HG03571 (cell line): ENCODE measurements around the gene FMNL2.
"Not testable (repeated sequence)": the region's sequence is repeated elsewhere in the genome, so short reads cannot be mapped to it uniquely, and the experiment has no call there.

Experiments used
- ATAC-seq: cut with Tn5 transposase; IDR thresholded peaks from one replicate; pipeline ENCODE4 v1.9.1; 2021; ENCODE audit not compliant: unreplicated experiment

The FMNL2 gene

DNA sequence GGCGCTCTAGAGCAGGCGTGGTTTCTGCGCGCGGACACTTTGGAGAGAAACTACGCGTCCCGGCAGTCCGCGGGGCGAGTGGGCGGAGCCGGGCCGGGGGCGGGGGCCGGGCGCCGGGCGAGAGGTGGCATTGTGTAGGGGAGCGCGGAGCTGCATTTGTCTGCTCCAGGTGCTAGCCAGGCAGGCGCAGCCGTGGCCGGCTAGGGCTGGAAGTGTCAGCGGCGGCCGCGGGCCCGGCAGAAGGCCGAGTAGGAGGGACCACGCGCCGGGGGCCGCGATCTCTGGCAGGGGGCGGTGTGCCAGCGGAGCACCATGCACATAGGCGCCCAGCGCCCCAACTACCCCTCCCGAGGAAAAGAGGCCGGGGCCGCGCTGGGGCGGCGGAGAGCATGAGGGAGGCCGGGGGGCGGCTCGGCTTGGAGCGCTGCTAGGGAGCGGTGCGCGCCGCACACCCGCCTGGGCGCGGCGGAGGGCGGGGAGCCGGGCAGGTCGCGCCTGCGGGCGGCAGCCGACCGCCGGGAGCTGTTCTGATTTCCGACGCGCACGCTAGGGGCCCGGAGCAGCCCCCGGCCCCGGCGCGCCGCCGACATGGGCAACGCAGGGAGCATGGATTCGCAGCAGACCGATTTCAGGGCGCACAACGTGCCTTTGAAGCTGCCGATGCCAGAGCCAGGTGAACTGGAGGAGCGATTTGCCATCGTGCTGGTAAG lies at the start of gene FMNL2:
TSS of gene FMNL2 (plus strand) at position 159 of the 710 bp plus-strand sequence.
- ATAC-seq, result peak; percentile 85

DNA sequence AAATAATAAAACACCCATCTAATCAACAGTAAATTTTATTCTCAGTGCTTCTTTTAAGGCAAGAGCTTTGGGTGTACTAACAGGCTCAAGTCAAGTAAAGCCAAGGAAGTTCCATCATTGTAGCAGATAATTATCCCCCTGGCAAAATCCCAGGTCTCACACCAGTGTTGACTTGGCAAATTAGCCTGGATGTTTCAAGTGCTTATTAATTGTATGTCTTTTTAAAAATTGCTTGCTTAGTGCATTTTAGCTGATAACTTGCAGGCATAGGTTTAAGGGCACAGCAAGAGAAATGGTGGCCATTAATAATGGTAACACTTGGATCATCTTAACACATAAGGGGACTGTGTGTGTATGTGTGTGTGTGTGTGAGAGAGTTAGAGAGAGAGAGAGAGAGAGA lies 42.0 kb upstream of the FMNL2 start:
- ATAC-seq, result no peak

DNA sequence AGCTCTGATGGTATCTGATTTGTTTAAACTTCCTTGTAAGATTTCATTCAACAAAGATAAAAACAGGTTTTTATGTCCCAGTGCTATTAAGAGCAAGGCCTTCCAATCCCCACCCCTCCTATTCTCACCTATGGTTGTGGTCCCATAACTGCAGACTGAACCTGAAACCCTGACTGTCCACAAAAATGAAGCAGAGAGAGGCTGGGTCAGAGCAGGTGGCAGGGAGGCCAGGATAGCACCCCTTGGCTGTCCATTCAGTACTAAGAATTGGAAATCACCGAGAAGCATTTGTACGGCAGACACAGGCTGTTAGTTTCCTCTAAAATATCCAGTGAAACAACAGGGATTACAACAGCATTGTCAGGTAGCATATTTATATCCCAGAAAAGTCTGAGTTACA lies 37.3 kb upstream of the FMNL2 start:
- ATAC-seq, result no peak

DNA sequence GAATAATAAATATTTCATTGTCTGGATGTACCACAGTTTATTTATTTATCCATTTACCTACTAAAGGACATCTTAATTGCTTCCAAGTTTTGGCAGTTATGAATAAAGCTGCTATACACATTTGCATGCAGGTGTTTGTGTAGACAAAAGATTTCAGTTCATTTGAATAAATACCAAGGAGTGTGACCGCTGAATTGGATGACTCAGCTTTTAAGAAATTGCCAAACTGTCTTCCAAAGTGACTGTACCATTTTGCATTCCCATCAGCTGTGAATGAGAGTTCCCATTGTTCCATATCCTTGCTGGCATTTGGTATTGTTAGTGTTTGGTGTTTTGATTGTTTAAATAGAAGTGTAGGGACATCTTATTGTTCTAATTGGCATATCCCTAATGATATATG lies 36.2 kb upstream of the FMNL2 start:
- ATAC-seq, result no peak

DNA sequence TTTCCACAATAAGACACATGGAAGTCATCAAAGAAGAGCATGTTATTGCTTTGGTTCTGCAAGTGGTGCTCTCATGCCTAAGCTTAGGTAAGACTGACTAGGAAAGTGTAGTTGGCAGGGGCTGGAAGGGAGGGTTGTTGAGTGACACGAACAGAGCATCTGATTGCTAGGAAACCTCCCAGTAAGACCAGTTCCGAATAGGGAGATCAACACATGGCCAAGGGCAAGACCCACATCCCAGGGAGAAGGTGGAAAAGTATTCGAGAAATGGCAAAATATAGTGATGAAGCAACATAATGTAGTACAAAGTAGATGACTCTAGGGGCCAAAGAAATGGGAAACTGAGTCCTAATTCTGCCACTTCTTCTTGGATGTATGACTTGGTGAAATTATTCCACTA lies 33.8 kb upstream of the FMNL2 start:
- ATAC-seq, result no peak

DNA sequence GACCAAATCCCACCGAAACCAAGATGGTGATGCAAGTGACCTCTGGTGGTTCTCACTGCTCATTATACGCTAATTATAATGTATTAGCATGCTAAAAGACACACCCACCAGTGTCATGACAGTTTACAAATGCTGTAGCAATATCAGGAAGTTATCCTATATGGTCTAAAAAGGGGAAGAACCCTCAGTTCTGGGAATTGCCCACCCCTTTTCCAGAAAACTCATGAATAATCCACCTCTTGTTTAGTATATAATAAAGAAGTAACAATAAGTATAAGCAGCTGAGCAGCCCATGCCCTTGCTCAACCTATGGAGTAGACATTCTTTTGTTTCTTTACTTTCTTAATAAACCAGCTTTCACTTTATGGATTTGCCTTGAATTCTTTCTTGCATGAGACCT lies 31.0 kb upstream of the FMNL2 start:
- ATAC-seq, result no peak

DNA sequence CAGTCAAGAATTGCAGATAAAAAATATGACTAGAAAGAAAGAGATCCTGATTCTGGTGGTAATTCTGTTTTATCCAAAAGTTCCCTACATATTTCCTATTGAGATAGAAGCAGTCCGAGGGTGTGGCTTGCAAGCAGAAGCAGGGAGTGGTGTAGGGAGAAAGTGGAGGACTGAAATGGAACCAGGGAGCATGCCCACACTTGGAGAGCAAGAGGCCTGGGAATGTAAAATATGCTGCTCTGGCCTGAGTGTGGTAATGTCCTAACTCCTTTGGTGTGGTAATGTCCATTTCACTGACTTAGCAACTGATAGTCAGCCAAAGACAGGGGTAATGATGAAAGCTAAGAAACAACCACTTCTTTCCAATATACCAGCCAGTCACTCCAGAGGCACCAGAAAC lies 30.1 kb upstream of the FMNL2 start:
- ATAC-seq, result no peak

DNA sequence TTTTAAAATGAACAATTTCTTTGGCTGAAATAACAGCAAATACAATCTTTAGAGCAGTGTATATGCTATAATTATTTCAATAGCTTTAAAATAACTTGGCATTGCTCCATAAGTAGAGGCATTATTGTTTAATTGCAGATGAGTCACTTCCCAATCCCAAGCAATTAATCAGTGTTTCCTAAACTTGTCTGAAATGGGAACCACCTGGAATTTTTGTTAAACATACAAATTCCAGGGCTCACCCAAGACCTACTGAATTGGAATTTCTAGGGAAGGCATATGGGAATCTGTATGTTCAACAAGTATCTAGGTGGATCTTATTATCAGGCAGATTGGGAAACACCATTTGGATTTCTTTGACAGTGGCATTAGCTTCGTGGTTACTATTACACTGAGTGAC lies 27.1 kb upstream of the FMNL2 start:
- no peak for ATAC-seq

DNA sequence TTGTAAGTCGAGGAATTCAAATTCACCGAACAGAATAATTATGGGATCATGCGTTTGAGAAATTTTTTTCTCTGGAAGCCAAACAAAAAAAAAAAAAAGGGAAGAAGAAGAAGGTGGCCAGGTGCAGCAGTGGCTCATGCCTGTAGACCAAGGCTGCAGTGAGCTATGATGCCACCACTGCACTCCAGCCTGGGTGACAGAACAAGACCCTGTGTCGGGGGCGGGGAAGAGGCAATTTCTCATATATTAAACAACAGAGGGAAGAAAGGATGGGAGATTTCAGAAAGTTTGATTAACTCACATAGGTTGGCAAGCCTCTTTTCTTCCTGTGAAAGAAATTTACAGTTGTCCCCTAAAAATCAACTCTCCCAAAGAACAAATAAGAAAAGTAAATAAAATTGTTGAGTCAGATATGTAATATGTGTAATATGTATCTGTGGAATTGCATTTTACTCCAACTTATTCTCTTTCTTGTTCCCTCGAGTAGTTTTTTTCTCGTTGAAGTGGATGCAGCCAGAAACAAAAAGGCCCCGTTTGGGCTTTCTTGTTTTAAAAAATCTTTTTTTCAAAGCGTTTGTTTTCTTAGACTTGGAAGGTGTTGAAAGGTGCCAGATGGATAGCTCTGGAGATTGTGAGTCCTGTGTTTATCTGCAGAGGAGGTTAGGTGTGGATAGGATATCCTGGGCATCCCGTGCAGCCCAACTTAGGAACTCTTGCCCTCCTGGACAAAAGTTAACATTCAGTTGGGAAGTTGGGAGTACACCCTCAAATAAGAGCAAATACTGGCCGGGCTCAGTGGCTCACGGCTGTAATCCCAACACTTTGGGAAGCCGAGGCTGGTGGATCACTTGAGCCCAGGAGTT lies 25.4 kb upstream of the FMNL2 start:
- no peak for ATAC-seq

DNA sequence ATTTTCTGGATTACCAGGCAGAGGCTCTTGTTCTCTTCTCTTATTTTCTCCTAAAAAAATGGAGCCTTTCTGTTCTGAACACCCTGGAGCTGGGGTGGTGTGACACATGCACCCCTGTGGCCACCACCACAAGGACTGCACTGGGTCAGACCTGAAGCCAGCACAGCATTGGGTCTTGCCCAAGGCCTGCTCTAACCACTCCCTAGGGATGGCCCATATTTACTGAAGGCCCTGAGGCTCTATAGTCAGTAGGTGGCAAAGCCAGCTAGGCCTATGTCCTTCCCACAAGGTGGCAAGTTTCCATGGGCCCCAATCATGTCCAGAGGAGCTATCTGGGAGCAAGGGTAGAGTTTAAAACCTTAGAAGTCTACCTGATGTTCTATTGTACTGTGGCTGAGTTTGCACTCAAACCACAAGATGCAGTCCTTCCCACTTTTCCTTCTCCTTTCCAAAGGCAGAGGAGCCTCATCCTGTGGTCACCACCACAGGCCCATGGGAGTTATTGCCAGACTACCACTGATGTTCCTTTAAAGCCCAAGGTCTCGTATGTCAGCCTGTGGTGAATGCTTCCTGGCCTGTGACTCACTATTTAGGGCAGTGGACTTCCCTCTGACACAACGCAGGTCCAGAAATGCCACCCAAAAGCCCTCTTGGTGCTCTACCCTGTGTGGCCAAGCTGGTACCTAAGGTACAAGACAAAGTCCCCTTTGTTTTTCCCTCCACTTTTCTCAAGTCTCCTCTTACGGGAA lies 15.0 kb upstream of the FMNL2 start:
- no peak for ATAC-seq

DNA sequence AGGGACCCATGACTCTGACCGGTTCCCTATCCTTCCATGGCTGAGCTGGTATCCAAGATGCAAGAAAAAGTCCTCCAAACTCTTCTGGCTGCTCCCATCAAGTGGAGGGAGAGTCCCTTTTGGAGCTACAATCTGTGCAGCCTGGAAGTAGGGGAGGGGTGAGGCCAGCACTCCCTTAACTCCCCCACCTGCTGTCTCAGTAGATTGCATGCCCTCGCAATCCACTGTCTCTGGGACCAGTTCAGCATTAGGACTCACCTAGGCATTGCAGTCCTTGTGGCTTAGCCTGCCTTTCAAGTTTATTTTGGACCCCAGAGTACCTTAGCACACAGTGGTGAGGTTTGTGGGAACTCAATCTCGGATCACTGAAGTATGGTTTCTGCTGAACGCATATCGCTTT lies 14.2 kb upstream of the FMNL2 start:
- no peak for ATAC-seq

DNA sequence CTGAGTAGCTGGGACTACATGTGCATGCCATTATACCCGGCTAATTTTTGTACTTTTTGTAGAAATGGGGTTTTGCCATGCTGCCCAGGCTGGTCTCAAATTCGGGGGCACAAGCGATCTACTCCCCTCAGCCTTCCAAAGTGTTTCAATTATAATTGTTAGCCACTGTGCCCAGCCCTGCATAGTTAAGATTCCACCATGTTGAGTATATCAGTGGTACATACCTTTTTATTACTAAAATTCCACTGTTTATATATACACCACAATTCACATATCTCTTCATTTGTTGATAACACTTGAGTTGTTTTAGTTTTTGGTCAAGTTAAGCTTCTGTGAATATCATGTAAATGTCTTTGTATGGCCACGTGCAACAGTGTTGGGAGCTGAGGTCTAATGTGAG lies 12.8 kb upstream of the FMNL2 start:
- ATAC-seq, result no peak

DNA sequence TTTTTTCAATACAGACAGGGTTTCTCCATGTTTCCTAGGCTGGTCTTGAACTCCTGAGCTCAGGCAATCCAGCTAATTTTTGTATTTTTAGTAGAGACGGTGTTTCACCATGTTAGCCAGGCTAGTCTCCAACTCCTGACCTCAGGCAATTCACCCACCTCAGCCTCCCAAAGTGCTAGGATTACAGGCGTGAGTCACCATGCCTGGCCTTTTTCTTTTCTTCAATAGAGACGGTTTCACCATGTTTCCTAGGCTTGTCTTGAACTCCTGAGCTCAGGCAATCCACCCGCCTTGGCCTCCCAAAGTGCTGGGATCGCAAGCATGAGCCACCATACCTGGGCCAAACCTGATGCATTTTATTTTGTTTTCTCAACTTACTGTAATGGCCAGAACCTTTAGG lies 9.8 kb upstream of the FMNL2 start:
- ATAC-seq, result not testable (repeated sequence)

DNA sequence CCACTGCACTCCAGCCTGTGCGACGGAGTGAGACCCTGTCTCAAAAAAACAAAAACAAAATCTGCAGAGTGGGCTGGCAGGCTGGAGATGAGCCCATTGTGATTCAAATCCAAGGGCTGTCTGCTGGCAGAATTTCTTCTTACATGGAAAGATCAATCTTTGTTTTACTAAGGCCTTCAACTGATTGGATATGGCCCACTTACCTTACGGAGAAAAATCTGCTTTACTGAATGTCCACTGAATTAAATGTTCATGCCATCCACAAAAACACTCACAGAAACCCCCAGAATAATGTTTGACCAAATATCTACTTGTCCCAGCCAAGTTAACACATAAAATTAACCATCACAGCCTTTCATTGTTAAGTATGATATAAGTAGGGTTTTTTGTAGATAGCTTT lies 8.3 kb upstream of the FMNL2 start:
- ATAC-seq, result no peak

DNA sequence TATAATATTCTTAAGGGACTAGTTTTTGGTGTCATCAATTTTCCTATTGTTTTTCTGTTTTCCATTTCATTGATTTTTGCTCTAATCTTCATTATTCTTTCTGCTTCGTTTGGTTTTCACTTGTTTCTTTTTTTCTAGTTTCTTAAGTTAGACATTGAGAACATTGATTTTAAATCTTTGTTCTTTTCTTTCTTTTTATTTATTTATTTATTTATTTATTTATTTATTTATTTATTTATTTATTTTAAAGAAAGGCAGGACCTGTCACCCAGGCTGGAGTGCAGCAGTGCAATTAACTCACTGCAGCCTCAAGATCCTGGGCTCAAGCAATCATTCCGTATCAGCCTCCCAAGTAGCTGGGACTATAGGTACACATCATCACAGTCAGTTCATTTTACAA lies 7.0 kb upstream of the FMNL2 start:
- ATAC-seq, result no peak

DNA sequence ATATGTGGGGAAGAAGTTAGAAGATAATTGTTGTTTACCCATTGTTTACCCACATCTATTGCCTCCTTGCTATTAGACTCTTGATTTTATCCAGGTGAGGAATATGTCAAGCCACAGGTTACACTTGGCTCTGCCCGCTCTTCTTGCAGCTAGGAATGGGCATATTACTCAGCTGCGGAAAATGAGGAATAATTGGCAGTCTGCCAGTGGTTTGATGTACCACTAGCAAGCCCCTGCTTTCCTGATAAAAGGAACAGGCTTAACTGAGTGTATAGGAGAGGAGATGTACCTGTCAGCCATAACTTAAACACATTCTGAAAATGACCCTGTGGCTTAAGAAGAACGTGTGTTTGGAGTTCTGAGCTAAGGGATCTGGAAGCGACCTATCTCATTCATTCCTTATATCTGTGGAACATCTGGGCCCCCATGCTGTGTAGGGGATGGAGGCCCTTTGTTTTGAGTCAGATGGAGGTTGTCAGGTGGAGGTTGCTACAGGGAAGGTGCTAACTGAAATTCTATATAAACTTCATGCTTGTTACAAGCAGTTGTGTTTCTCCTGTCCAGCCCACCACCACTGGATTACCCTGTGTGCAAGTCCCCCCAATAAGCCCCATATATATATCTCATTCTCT lies 4.6 kb upstream of the FMNL2 start:
- ATAC-seq, result no peak

DNA sequence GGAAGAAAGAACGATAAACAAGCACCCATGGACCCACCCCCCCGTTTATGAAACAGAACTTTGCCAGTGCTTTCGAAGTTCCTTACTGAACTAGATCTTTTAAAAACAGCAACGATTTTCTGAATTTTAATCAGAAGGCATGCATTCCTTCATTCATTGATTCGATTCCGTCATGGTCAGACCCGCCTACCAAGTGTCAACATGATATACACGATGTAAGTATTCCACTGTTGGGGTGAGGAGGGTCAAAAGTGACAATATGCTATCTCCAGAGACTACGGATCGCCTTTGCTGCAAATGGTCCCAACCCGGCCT lies 316 bp upstream of the FMNL2 start:
- no peak for ATAC-seq

DNA sequence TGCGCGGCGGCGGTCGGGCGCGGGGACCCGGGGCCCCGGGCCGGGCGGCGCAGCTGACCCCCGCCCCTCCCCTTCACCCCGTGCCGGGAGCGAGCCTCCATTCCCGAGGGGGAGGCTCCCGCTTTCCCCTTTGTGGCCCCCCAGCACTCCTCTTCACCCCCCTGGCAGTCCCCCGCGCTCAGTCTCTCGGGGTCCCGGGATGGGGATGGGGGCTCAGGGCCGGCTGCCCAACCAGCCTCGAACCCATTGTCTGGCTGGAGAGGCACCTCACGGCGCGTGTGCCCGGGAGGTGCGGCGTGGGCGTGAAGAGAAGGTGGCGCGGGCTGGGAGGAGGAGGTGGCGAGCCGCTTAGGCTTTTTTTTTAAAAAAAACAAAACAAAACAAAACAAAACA lies 748 bp downstream of the FMNL2 start:
- no peak for ATAC-seq

DNA sequence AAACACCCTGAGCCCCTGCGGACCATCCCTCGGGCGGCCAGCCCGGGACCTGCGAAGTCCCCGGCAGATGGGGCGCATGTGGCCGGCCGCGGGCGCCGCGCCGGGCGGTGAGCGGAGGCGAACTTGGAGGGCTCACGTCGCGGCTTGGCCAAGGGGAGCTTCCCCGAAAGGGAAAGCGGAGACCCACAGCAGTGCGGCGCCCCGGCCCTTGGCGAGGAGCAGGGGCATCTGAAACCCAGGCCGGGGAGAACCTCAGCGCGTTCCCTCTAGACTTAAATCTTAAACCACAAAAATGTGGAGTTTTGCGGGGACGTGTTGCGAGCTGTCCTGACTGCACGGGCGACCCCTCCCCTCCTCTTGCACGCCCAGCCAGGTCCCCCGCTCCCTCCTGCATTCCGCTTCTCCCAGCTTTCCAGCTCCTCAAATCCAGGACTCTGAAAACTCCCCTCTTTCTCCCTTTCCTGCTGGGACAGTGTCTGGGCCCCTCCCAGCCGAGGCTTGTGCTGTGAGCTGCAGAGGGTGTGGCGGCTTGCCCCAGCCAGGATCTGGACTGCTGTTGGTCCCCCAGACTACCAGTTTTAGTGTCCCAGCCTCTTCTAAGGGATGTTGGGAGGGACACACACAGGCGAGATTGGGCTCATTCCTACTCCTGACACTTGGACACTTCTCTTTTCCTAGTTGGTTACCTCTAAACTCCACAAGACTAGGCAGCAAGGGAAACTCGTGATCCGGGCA lies 1.3 kb downstream of the FMNL2 start:
- ATAC-seq, result no peak

DNA sequence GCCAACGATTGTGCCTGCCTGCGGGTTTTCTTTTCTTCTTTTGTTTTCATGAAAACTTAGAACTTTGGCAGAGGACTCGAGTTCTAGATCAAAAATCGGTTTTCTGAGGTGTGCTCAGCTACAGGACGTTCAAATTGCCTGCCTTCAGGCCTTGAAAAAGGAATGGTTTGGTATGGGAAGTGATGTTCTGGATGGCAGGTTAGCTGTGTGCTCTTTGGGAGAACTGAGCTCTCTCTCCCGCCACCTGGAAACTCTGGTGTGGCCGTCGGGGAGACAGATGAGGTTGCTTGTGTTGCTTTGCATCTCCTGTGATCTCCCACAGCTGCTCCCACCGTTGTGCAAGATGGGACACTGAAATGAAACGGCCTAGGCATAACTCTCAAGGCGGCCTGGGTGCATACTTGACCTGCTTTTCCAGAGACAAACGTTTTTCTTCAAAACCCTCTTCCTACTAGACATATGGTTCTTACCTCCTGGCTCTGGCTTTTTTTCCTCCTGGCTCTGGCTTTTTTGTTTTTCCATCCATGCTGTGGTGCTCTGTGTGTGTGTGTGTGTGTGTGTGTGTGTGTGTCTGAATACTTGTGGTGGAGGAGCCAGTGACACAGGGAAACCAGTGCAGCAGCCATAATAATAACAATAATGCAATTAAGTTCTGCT lies 2.0 kb downstream of the FMNL2 start:
- no peak for ATAC-seq
